H9 (cell line): Measurements from ENCODE around the gene ITSN2. TPM values are rescaled to one million over a fixed set of nuclear protein-coding genes. Genes with fewer than 3 reads are reported as not detected.

Experiments used
- DNase-seq: peaks from one replicate; pipeline ENCODE4 v3.0.0-alpha.2; 2017
- H2AFZ ChIP-seq: one replicate; pipeline ENCODE4 v1.6.1; 2013; ENCODE audit warnings: mild to moderate bottlenecking, low read length, control low read depth, moderate library complexity
- H2AK5ac ChIP-seq: 2 replicates; pipeline ENCODE4 v1.6.1; 2013; ENCODE audit warnings: low read length, control low read depth, mixed read lengths; ENCODE audit not compliant: insufficient read length
- H2BK120ac ChIP-seq: one replicate; pipeline ENCODE4 v1.6.1; 2013; ENCODE audit warnings: low read depth, mild to moderate bottlenecking, low read length, control low read depth, inconsistent platforms; ENCODE audit not compliant: poor library complexity, severe bottlenecking
- H2BK12ac ChIP-seq: 2 replicates; pipeline ENCODE4 v1.6.1; 2013; ENCODE audit warnings: low read length, control low read depth, mixed read lengths, low read depth; ENCODE audit not compliant: insufficient read length
- H2BK15ac ChIP-seq: 2 replicates; pipeline ENCODE4 v1.6.1; 2013; ENCODE audit warnings: low read depth, low read length, control low read depth
- H2BK20ac ChIP-seq: one replicate; pipeline ENCODE4 v1.6.1; 2013; ENCODE audit warnings: low read depth, mild to moderate bottlenecking, low read length, control low read depth, inconsistent platforms; ENCODE audit not compliant: poor library complexity, severe bottlenecking
- H2BK5ac ChIP-seq: 2 replicates; pipeline ENCODE4 v1.6.1; 2013; ENCODE audit warnings: low read length, control low read depth, mixed read lengths; ENCODE audit not compliant: insufficient read length
- H3K14ac ChIP-seq: 2 replicates; pipeline ENCODE4 v1.6.1; 2013; ENCODE audit warnings: low read length, control low read depth; ENCODE audit not compliant: insufficient read depth
- H3K18ac ChIP-seq: 2 replicates; pipeline ENCODE4 v1.6.1; 2013; ENCODE audit warnings: low read depth, mild to moderate bottlenecking, mixed read lengths, low read length, control low read depth; ENCODE audit not compliant: insufficient read length
- H3K23ac ChIP-seq: 2 replicates; pipeline ENCODE4 v1.6.1; 2013; ENCODE audit warnings: low read length, control low read depth, mixed read lengths, low read depth; ENCODE audit not compliant: insufficient read length
- H3K23me2 ChIP-seq: 2 replicates; pipeline ENCODE4 v1.6.1; 2013; ENCODE audit warnings: low read depth, mild to moderate bottlenecking, mixed read lengths, low read length, control low read depth; ENCODE audit not compliant: insufficient read length, poor library complexity, severe bottlenecking
- H3K27ac ChIP-seq: 2 replicates; pipeline ENCODE4 v1.5.1; 2013; ENCODE audit warnings: low read length, control low read depth, mixed read lengths, low read depth; ENCODE audit not compliant: insufficient read length
- H3K27me3 ChIP-seq: 2 replicates; pipeline ENCODE4 v1.6.1; 2013; ENCODE audit warnings: low read length, control low read depth, inconsistent platforms; ENCODE audit not compliant: insufficient read depth
- H3K4ac ChIP-seq: 2 replicates; pipeline ENCODE4 v1.6.1; 2013; ENCODE audit warnings: low read depth, mild to moderate bottlenecking, control low read depth, inconsistent platforms, low read length, moderate library complexity
- H3K4me1 ChIP-seq: 2 replicates; pipeline ENCODE4 v1.6.1; 2013; ENCODE audit warnings: low read length, control low read depth, inconsistent platforms; ENCODE audit not compliant: insufficient read depth
- H3K4me2 ChIP-seq: 2 replicates; pipeline ENCODE4 v1.6.1; 2013; ENCODE audit warnings: low read length, control low read depth, mixed read lengths; ENCODE audit not compliant: insufficient read length, insufficient read depth
- H3K56ac ChIP-seq: 2 replicates; pipeline ENCODE4 v1.6.1; 2013; ENCODE audit warnings: low read depth, mild to moderate bottlenecking, mixed read lengths, low read length, control low read depth; ENCODE audit not compliant: insufficient read length
- H3K79me1 ChIP-seq: 2 replicates; pipeline ENCODE4 v1.6.1; 2013; ENCODE audit warnings: low read depth, mild to moderate bottlenecking, moderate library complexity, low read length, control low read depth, inconsistent platforms; ENCODE audit not compliant: insufficient read depth, poor library complexity, severe bottlenecking
- H3K79me2 ChIP-seq: 2 replicates; pipeline ENCODE4 v1.6.1; 2013; ENCODE audit warnings: low read length, control low read depth, inconsistent platforms; ENCODE audit not compliant: insufficient read depth
- H3K9ac ChIP-seq: 2 replicates; pipeline ENCODE4 v1.6.1; 2013; ENCODE audit warnings: low read length, control low read depth, mixed read lengths; ENCODE audit not compliant: insufficient read length; ENCODE audit errors: extremely low read depth
- H3K9me3 ChIP-seq: one replicate; pipeline ENCODE4 v1.6.1; 2013; ENCODE audit warnings: low read depth, low read length, inconsistent platforms; ENCODE audit not compliant: control insufficient read depth
- H3T11ph ChIP-seq: one replicate; pipeline ENCODE4 v1.6.1; 2013; ENCODE audit warnings: mild to moderate bottlenecking, low read length, control low read depth, inconsistent platforms
- H4K20me1 ChIP-seq: one replicate; pipeline ENCODE4 v1.6.1; 2013; ENCODE audit not compliant: control insufficient read depth, insufficient read length, insufficient read depth
- H4K5ac ChIP-seq: 2 replicates; pipeline ENCODE4 v1.6.1; 2013; ENCODE audit warnings: low read depth, mild to moderate bottlenecking, mixed read lengths, low read length, control low read depth; ENCODE audit not compliant: insufficient read length
- H4K8ac ChIP-seq: replicated peaks from 2 replicates; pipeline ENCODE4 v1.6.1; 2013; ENCODE audit warnings: low read length, control low read depth, mixed read lengths, low read depth; ENCODE audit not compliant: insufficient read length
- H4K91ac ChIP-seq: 2 replicates; pipeline ENCODE4 v1.6.1; 2013; ENCODE audit warnings: low read depth, mild to moderate bottlenecking, moderate library complexity, mixed read lengths, low read length, control low read depth; ENCODE audit not compliant: insufficient read length
- H3K27ac Mint-ChIP-seq, 3 experiments: 2 replicates in 2 of 3; 3 replicates in 1 of 3; pipeline ENCODE4 v1.8.0; 2020 to 2021; ENCODE audit warnings: mixed read lengths in 3 of 3, mild to moderate bottlenecking in 1 of 3, moderate library complexity in 1 of 3
- H3K27me3 Mint-ChIP-seq: 2 replicates; pipeline ENCODE4 v1.8.0; 2021; ENCODE audit warnings: low read depth, mild to moderate bottlenecking, moderate library complexity, mixed read lengths
- H3K36me3 Mint-ChIP-seq, 3 experiments: 2 replicates in 2 of 3; 3 replicates in 1 of 3; pipeline ENCODE4 v1.8.0; 2020 to 2021; ENCODE audit warnings: low read depth in 3 of 3, mixed read lengths in 3 of 3; ENCODE audit not compliant: insufficient read depth in 1 of 3
- H3K4me1 Mint-ChIP-seq, 2 experiments: 2 replicates each; pipeline ENCODE4 v1.8.0; 2020; ENCODE audit warnings: mixed read lengths in 2 of 2
- H3K4me3 Mint-ChIP-seq, 2 experiments: 2 replicates in 1 of 2; 3 replicates in 1 of 2; pipeline ENCODE4 v1.8.0; 2020 to 2021; ENCODE audit warnings: mild to moderate bottlenecking in 2 of 2, mixed read lengths in 2 of 2, moderate library complexity in 1 of 2
- H3K9me3 Mint-ChIP-seq, 2 experiments: 2 replicates in 1 of 2; 3 replicates in 1 of 2; pipeline ENCODE4 v1.8.0; 2020; ENCODE audit warnings: mild to moderate bottlenecking in 2 of 2, mixed read lengths in 2 of 2, moderate library complexity in 1 of 2
- WGBS: extraction: QIAGEN DNeasy Blood & Tissue Kit; methylation state at CpG from one replicate; pipeline ENCODE4 v1.1.7; 2013; ENCODE audit warnings: missing lambda C conversion rate, low lambda C conversion rate, mixed read lengths; ENCODE audit not compliant: insufficient read length; ENCODE audit errors: extremely low coverage; 5-methylcytosine and 5-hydroxymethylcytosine counted together
- total RNA-seq: library from RNA; stranded (reverse); gene quantifications from 2 replicates; pipeline ENCODE4 v1.2.1, GENCODE V29; 2021
- TF ChIP-seq, protein P1 (sequence below): fragments of 200-600 bp; sonication (generic); conservative IDR thresholded peaks from 3 replicates; pipeline ENCODE4 v1.8.0; 2021; ENCODE audit warnings: antibody characterized with exemption, mild to moderate bottlenecking

The ITSN2 gene
- total RNA-seq, 1 experiment from 2014 or later, result 17.0 TPM

DNA sequence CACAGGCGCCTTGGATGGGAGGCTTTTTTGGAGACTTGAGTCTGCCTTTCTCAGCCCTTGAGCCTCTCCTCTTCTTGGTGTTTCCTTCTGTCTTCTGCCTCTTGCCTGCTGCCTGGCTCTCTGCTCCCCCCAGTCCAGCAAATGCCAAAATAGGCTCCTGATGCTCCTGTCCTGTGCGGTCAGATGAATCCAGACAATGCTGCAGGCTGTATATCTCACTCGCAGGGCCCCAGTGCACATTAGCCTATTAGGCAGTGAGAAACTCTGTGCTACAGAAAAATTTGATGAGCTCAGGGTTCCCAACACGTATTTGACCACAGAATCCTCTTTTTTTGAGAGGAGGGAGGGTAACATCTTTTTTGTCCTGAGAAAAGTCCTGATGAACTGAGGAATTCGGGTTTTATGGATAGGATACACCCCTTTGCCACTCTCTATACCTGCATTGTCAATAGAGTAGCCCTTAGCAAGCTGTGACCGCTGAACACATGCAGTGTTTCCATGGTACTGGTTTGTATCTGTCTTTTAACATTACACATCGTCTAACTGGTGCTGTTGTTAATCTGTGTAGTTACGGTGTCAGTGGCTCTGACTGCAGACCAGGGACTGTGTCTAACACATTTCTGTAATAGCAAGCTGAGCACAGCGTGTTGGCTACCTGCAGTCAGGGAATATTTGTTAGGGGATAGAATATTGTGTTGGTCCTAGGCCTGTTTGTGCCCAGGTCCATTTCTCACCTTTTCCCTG is 134.7 kb downstream of the ITSN2 start:
- Histone ChIP-seq H2BK5ac (no peak overlapping the region), H2BK20ac (no peak overlapping the region), H3K27me3 (no peaks in the 10 kb centered on the region), H3K56ac (no peak overlapping the region), H3K9ac (no peak overlapping the region), H2AK5ac (no peak overlapping the region), H3K79me2 (no peaks in the 10 kb centered on the region), H3K23ac (no peak overlapping the region), H3K4ac (no peak overlapping the region), H3K23me2 (no peaks in the 10 kb centered on the region), H3K79me1 (no peaks in the 10 kb centered on the region), H3K4me1 (no peaks in the 10 kb centered on the region; the same call in 1 of the 2 replicates), H3K27ac (no peak overlapping the region), H4K91ac (no peak overlapping the region), H3K14ac (peak overlapping the region; percentile 41; the same call in 1 of the 2 replicates), H2BK15ac (no peak overlapping the region), H3T11ph (no peak overlapping the region), H3K9me3 (no peaks in the 10 kb centered on the region), H2BK120ac (no peak overlapping the region), H3K4me2 (no peak overlapping the region), H4K5ac (no peak overlapping the region), H4K20me1 (no peaks in the 10 kb centered on the region), H2BK12ac (no peak overlapping the region), H4K8ac (no peak overlapping the region), H3K18ac (no peak overlapping the region), H2AFZ (no peak overlapping the region)
- WGBS, result no CpG with 5 or more reads among the region's 9 CpGs
- Mint-ChIP-seq H3K4me3 (no peak overlapping the region), H3K9me3 (no peaks in the 10 kb centered on the region), H3K27ac (no peak overlapping the region; a peak in 1 of 7 replicates), H3K4me1 (no peaks in the 10 kb centered on the region), H3K36me3 (peaks cover 0 to under 1% (median 0%) of the 10 kb centered on the region in 3 experiments; a peak in 1 of 7 replicates), H3K27me3 (no peaks in the 10 kb centered on the region)
- no peak for DNase-seq
- TF ChIP-seq, protein P1, sequence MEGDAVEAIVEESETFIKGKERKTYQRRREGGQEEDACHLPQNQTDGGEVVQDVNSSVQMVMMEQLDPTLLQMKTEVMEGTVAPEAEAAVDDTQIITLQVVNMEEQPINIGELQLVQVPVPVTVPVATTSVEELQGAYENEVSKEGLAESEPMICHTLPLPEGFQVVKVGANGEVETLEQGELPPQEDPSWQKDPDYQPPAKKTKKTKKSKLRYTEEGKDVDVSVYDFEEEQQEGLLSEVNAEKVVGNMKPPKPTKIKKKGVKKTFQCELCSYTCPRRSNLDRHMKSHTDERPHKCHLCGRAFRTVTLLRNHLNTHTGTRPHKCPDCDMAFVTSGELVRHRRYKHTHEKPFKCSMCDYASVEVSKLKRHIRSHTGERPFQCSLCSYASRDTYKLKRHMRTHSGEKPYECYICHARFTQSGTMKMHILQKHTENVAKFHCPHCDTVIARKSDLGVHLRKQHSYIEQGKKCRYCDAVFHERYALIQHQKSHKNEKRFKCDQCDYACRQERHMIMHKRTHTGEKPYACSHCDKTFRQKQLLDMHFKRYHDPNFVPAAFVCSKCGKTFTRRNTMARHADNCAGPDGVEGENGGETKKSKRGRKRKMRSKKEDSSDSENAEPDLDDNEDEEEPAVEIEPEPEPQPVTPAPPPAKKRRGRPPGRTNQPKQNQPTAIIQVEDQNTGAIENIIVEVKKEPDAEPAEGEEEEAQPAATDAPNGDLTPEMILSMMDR, result no peak
